Stimulated activated CD4-positive, alpha-beta T cell treated with anti-CD3 and anti-CD28 coated beads, Interleukin-1b, Interleukin-23, amount 100 ng/mL, for 4 hours (primary cell): ENCODE measurements around the gene INSR.
A peak's percentile ranks its signal among the peaks of the same experiment; 100 is the strongest.
"Not testable (repeated sequence)": the region's sequence is repeated elsewhere in the genome, so short reads cannot be mapped to it uniquely, and the experiment has no call there.

Source experiments
- DNase-seq, 2 donors: peaks; one replicate each; pipeline ENCODE4 v3.0.0-alpha.2; 2020; ENCODE audit warnings: low read depth in 2 of 2

INSR gene

DNA sequence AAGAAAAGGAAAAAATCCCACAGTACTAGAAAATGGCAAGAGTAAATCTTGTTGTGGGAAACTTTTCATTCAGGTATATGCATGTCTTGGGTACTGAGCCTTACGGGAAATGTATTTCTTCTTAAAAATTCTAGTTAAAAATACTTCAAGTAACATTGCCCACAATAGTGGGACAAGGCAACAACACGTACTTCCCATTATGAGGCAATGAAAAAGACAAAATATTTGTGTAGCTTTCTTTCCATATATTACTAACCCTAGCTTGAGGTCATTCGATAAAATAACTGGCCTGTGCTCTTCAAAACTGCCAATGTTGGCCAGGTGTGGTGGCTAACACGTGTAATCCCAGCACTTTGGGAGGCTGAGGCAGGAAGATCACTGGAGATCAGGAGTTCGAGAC lies 99.2 kb downstream of the INSR start:
- DNase-seq = no peak

DNA sequence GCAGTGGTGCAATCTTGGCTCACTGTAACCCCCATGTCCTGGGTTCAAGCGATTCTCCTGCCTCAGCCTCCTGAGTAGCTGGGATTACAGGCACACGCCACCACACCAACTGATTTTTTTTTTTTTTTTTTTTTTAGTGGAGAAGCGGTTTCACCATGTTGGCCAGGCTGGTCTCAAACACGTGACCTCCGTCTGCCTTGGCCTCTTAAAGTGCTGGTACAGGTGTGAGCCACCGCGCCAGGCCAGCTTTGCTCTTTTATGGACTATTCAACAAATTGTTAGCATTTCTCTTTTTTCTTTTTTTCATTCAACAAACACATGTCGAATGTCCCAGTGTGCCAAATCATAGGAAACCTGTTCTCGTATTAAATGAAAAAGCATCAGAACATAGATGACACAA lies 99.6 kb downstream of the INSR start:
- DNase-seq = no peak

DNA sequence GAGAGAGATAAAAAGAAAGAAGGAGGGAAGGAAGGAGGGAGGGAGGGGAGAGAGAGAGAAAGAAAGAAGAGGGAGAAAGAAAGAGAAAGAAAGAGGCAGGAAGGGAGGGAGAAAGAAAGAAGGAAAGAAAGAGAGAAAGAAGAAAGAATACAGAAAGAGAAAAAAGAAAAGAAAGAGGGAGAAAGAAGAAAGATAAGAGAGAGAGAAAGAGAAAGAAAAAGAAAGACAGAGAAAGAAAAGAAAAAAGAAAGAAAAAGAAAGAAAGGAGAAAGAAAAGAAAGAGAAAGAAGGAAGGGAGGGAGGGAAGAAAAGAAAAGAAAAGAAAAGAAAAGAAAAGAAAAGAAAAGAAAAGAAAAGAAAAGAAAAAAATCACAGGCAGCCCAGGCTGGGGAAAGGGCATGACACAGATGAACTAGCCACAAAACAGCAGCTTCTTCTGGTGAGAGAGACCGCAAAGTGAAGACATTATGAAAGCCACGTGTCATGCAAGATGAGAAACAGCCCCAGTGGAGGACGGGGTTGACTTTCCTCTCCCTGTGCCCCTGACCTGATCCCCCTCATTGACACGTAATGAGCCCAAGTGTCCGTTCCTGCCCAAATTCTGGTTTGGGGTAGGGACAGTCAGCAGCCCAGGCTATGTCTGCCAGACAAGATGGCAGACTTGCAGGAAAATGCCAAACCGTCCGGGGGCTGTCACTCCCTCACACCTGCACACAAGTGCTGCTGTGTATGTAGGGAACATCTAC lies 102.1 kb downstream of the INSR start:
- peak in 1 of 2 donors; percentile 19 for DNase-seq

DNA sequence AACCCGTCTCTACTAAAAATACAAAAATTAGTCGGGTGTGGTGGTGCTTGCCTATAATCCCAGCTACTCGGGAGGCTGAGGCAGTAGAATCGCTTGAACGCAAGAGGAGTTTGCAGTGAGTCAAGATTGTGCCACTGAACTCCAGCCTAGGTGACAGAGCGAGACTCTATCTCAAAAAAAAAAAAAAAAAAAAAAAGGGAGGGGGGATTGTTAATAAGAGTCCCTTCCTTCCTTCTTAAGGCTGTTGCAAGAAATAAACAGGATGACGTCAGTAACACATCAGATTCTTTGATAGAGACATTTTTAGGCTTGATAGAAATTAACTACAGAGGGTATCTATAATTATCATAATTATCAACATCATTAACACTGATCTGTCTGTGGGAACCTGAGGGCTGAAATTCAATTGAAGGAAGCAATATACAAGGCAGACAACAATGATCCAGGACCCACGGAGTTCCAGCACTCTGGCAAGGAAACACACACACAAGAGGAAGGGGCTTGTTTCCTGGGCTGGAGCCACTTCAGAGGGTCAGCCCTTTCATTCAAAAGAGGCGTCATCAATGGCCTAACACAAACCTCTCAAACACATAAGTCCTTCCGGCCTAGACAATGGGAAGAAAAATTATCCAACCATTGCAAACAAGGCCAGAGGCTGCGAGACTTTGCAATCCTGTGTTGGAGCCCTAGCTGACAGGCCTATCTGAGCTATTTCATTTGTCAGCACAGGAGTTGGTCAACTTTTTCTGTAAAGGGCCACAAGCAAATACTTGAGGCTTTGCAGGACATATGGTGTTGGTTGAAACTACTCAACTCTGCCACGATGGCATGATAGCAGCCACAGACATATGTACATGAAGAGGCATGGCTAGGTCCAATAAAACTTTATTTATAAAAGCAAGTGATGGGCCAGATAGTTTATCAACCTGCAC lies 105.2 kb downstream of the INSR start:
- no peak for DNase-seq

DNA sequence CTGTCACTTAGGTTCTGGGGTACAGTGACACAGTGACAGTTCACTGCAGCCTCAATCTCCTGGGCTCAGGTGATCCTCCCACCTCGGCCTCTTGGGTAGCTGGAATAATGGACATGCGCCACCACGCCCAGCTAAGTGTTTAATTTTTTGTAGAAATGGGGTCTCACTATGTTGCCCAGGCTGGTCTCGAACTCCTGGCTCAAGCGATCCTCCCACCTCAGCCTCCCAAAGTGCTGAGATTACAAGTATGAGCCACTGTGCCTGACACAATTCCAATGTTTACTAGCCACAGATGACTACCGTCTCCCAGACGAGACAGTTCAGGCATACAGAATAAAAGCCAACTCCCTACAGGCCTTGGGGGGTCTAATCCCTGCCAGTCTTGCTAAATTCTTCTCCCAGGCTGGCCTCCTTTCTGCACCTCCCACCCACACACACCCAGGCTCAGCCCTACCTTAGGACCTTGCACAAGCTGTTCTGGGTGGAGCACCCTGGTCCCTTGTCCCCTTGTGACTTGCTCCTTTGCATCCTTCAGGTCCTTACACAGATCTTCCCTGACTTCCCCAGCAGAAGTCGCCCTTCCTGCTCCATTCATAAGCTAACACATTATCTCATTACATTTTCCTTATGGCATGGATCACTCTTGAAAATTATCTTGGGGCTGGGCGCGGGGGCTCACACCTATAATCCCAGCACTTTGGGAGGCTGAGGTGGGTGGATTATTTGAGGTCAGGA lies 106.4 kb downstream of the INSR start:
- no peak for DNase-seq

DNA sequence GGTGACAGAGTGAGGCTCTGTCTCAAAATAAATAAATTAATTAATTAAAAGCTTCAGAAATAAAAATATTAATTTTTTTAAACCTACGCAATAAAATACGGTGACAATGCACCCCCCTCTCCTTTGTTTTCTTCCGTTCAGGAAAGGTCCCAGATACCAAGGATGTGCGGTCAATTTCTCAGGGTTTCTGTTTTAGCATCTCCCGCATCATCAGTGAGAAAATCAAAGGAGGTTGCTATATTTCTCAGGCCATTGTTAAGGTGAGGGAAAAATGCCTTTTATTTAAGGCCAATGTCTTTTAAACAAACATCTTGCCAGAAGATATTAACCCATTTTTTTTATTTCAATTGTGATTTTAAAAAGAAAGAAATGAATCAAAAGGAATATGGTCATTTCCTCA lies 111.7 kb downstream of the INSR start:
- DNase-seq = no peak

DNA sequence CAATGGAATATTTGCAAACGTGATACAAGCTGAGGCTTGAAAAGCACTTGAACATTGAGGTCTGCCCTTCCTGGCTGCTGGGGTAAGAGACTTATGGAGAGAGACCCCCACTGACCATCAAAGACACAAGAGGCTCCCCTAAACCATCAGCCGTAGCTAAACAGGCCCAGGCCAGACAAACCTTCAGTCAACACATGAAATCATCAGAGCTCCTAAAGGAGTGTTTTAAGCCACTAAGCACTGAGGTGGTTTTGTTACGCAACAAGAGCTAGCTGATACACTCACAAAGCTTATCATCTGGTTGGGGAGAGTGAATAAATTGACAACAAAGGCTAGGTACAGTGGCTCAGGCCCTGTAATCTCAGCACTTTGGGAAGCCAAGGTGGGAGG lies 114.3 kb downstream of the INSR start:
- no peak for DNase-seq

DNA sequence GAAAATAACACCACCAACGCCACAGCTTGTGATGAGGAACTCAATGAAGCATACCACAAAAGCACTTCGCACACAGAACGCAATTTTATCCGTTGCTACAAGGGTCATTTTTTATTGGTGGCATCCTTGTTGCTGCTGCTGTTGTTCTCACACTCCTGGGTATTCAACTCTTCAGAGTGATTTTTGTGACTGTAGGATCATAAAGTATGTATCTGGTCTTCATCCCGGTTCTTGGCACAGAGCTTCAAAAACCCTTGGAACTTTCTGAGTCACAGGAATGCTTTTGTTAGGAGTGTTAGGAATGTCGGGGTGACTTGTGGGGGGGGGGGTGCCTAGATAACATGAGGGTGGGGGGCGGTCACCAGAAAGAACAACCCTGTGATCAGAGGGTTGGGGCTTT lies 116.3 kb downstream of the INSR start:
- no peak for DNase-seq

DNA sequence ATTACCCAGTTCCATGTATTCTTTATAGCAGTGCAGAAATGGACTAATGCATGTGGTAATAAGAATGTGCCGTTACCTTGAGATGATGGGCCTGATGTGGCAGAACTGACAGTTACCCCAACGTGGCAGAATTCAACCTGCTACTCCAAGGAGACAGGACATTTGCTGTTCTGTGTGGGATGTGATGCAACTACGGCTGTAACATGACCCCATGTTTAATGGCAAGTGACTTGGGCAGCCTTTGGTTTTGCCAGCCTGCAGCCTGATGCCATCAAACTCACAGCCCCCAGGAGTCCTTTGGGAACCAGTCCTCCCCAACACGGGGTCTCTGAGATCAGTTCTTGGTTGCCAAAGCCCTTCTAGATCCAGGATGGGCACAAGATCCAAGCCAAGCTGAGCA lies 117.4 kb downstream of the INSR start:
- DNase-seq = no peak

DNA sequence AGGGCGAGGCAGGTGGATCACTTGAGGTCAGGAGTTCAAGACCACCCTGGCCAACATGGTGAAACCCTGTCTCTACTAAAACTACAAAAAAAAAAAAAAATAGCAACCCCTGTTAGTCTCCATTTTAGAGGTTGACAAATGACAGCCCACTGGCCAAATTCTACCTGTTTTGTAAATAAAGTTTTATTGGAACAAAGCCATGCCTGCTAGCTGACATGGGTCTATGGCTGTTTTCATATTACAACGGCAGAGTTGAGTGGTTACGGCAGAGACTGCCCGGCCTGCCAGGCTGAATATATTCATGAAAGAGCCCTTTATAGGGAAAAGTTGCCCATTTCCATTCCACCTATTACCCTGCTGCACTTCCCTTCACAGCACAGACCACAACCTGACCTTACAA lies 121.4 kb downstream of the INSR start:
- DNase-seq = no peak

DNA sequence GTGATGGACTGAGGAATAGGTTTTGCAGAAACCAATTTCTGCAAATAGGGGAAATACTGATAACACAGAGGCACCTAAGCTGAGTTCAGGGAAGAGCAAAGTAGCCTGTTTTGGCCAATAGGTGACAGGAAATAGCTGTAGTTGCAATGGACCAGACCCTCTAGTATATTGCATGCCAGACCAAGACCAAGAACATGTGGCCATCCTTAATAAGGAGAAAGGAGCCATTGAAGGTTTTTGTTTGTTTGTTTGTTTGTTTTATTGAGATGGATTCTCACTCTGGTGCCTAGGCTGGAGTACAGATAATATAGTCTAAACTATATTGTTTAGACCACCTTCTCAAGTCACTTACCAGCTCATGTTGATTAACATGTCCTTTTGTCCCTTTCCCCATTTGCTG lies 123.2 kb downstream of the INSR start:
- no peak for DNase-seq

DNA sequence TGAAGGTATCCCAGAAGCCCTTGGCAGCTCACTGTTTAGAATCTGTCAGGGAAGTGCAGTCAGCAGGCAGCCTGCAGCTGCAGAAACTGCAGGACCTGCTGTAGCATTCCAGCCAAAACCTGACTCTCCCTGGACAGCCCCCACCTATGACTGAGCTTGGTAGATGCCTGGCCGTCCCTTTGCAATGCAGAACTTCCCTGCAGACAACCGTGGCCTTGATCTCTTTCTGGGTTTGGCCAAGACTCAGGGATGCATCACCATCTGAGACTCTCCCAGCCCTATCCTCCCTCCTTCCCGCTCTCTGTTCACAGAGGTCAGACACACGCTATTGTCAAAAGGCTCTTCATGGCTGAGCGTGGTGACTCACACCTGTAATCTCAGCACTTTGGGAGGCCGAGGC lies 125.3 kb downstream of the INSR start:
- no peak for DNase-seq

DNA sequence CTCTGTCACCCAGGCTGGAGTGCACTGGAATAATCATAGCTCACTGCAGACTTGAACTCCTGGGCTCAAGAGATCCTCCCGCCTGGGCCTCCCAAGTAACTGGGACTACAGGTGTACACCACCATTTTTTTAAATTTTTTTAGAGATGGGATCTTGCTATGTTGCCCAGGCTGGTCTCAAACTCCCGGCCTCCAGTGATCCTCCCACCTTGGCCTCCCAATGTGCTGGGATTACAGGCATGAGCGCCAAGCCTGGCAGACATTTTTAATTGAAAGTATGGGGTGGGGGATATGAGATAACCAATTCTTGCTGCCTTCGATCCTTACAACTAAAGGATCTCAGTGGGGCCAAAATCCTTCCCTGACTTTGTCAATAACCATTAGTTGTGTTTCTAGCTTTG lies 132.9 kb downstream of the INSR start:
- no peak for DNase-seq

DNA sequence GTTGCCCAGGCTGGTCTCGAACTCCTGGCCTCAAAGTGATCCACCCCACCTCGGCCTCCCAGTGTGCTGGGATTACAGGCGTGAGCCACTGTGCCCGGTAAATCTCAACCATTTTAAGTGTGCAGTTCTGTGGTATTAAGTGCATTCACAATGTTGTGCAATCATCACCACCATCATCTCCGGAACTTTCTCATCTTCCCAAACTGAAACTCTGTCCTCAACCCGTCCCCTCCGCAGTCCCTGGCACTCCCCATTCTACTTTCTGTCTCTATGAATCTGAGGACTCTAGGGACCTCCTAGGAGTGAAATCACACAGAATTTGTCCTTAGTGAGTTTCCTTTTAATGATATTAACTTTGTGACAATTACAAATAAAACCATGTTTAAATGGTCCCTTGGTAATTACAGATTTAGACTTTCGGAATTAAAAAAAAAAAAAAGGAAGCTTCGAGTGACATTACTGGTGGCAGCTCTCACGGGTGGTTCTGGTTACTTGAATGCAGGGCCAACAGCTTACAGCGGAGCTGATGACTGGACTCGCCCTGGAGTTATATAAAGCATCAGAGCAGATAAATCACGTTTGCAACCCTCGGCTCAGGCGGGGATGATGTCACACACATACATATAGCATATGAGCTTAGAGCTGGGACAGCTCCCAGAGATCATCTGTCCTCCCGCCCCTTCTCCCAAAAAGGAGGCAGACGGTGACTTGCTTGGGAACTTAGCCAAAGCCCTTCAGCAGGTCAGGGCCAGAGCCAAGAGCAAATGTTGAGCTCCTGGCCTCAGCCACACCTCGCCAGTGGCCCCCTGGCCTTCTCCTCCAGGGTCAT lies 134.9 kb downstream of the INSR start:
- no peak for DNase-seq

DNA sequence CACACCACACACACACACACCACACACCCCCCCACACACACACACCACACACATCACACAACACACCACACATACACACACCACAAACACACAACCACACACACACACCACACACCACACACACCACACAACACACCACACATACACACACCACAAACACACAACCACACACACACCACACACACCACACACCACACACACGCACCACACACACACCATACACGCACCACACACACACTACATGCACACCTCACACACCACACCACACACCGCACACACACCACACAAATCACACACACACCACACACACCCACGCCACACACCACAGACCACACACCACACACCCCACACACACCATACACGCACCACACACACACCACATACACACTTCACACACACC lies 141.2 kb downstream of the INSR start:
- no peak for DNase-seq

DNA sequence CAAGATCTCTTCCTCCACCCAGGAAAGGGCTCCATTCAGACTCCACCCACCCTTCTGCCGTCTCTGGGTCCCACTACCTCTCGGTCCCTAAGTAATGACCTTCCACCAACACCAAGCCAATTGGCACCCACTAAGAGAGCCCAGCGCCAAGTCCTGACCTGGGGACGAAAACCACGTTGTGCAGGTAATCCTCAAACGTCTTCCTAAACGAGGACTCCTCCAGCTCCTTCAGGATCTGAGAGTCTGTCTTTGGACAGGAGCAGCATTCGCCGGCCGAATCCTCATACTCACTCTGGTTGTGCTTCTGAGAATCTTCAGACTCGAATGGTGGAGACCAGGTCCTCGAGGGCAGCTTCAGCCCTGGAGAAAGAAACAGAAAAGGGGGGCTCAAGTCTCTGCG lies 141.6 kb downstream of the INSR start:
- DNase-seq = no peak

DNA sequence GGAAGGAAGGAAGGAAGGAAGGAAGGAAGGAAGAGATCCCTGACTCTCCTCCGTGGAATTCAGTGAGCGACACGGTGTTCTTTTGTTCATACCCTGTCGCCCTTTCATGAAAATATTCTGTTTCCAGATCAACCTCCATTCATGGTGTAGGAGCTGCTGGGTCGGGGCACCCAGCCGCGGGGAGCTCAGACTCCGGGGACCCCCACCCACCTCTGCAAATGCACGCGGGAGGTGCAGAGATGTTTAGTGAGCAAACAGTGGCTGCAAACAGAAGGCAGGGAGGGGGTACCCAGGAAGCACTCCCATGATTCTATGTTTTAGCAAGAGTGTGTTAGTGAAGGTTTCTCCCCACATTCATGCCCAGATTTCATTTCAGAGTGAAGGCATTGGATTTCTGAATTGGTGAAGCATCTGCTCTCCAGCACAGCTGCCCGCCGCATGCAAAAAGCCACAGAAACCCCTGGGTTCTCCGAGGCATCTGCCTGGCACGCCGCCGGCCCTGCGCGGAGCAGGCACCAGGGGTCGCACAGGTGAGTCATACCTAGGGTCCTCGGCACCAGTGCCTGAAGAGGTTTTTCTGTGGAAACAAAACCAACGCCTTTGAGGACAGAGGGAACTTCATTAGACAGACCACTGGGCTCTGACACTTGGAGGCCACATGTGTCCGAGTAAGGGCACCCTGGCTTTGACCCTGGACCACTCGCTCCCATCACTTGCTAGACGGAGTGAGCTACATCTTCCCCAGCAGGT lies 144.1 kb downstream of the INSR start:
- DNase-seq = no peak

DNA sequence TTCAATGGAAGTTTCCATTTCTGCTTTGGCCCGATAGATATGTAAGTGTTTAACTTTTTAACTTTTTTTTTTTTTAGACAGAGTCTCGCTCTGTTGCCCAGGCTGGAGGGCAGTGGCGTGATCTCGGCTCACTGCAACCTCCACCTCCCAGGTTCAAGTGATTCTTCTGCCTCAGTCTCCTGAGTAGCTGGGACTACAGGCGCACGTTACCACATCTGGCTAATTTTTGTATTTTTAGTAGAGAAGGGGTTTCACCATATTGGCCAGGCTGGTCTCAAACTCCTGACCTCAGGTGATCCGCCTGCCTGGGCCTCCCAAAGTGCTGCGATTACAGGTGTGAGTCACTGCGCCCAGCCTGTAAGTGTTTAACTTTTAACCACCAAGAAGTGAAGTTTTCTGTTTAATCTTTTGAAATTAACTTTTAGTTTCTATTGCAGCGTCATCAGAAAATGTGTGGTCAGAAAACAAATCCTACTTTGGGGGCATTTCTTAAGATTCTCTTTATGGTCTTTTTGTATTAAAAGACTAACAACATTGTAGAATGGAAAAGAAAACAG lies 147.0 kb downstream of the INSR start:
- DNase-seq = not testable (repeated sequence)

DNA sequence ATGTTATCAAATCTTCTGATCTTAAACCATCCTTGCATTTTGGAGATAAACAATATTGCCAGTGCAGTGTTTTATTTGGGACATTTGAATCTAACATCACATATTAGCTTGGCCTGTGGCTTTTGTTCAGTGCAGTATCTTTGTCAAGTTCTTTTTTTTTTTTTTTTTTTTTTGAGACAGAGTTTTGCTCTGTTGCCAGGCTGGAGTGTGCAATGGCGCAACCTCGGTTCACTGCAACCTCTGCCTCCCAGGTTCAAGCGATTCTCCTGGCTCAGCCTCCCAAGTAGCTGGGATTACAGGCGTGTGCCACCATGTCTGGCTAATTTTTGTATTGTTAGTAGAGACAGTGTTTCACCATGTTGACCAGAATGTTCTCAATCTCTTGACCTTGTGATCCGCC lies 148.1 kb downstream of the INSR start:
- not testable (repeated sequence) for DNase-seq

DNA sequence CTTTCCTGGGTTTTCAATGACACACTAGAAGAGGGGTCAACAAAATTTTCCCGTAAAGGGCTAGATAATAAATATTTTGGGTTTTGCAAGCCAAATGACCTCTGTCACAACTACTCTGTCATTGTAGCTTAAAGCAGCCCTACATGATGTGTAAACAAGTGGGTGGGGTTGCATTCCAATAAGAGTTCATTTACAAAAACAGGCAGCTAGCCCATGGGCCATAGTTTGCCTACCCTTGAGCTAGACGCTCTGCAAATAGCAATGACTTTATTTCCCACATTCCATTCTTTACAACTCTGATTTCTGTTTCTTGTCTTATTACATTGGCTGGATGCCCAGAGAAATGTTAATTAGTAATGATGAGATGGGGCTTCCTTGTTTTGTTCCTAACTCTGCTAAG lies 148.7 kb downstream of the INSR start:
- DNase-seq = no peak

DNA sequence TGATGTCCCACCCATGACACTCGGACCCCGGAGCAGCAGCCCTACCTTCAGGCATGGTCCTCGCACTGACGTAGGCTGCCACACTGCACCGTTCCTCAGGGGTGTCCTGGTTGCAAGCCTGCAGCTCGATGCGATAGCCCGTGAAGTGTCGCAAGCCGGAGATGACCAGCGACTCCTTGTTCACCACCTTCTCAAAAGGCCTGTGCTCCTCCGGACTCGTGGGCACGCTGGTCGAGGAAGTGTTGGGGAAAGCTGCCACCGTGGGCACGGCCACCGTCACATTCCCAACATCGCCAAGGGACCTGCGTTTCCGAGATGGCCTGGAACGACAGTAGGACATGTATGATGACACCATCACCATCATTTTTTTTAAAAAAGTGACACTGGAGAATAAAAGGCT lies 151.4 kb downstream of the INSR start:
- DNase-seq = no peak
